Dedifferentiated amniotic fluid mesenchymal stem cell (primary cell): ENCODE results near the gene TMEM178A.
"Not testable (repeated sequence)": the region's sequence is repeated elsewhere in the genome, so short reads cannot be mapped to it uniquely, and the experiment has no call there.

Experiments used
- DNase-seq: peaks from one replicate; pipeline ENCODE4 v3.0.0-alpha.2; 2016; ENCODE audit errors: extremely low spot score

The TMEM178A gene

DNA sequence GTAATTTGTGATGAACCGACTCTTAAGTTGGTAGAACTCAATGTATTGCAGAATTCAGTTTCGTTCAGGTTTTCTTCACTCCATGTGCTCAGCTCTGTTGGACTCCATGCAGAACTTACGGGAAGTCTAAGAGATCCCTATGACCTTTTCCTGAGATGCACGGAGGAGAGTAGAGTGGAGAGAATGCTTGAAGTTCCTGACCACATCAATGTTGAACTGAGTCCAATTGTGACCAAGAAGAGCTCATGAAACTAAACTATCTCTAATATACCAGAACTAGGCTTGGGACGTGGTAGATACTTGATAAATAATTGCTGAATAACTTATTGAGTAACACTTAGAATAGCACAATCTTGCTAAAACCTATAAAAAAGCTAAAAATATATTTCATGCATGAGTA, 47.2 kb downstream of the TMEM178A start:
- DNase-seq, result no peak

GRCh38 chr2:39715095-39715494, 49.4 kb downstream of the TMEM178A start:
- DNase-seq, result no peak

DNA sequence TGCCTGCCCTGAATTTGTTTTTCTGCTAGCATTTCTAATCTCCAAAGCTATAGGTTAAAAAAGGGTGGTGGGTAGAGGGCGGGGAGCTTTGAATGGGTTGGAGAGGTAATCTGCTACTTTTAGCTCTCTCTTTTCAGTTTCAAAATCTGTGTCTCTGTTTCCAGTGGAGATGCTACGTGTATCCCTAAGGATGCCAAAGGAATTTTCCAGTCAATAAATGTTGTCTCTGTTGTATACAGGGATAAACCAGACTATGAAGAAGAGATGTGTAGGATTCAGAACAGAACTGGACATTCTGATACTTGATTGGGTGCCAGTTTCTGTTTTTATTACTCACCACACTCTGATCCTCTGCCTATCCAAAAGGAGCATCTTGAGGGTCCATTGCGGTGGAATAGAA, 50.1 kb downstream of the TMEM178A start:
- no peak for DNase-seq

GRCh38 chr2:39717067-39717466, 51.4 kb downstream of the TMEM178A start:
- no peak for DNase-seq

DNA sequence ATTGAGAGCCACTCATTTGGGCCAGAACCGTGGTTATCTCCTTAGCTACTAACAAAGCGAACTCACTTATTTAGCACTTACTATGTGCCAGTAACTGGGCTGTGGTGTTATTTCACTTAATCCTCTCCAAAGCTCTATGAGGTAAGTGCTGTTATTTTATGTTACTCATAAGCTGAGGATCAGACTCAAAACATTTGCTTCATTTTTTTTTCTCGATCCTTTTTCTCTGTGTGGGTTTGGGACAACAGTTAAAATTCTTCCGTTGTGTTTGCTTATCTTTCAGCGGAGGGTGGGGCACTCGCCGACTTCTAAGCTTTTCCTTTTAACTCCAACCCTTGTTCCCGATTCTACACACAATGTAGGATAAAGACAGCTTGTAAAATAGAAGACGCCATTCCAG, 52.8 kb downstream of the TMEM178A start:
- peak; percentile 43 for DNase-seq

DNA sequence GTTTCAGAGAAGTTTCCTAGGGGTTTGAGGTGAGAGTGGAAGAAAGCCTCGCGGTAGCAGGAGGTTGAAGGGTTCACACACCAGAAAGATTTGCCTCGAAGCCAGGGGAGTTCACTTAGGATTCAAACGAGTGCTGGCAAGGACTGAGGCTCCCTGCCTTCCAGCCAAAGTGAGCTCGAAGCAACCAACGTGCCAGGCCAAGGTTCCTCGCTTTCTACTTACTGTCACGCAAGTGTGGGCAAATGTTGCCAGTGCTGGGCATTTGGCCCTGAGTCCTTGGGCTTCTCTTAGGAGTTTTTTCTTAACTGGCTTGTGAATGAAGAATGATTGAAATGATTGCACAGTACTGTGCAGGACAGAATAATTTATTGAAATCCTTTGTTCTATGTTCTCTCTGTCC, 53.6 kb downstream of the TMEM178A start:
- DNase-seq, result no peak

- DNase-seq, result no peak
Observed at GRCh38 chr2:39720970-39721369, 55.3 kb downstream of the TMEM178A start.

DNA sequence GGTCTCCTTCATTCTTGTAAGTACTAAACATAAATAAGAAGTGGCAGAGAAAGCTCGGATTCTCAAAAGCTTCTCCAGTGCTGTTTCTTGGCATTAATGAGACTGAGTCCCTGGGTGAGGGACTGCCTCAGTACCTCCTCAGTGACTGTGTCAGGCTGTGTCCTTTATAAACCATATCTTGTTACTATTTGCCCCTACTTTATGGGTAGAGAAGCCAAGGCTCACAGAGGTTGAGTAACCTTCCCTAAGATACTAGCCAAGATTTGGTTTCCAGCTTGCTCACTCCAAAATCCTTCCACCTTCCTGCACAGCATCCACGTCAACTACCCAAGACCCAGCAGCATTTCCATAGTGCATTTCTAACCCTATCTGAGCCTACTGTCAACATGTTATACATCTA, 57.8 kb downstream of the TMEM178A start:
- DNase-seq, result no peak

DNA sequence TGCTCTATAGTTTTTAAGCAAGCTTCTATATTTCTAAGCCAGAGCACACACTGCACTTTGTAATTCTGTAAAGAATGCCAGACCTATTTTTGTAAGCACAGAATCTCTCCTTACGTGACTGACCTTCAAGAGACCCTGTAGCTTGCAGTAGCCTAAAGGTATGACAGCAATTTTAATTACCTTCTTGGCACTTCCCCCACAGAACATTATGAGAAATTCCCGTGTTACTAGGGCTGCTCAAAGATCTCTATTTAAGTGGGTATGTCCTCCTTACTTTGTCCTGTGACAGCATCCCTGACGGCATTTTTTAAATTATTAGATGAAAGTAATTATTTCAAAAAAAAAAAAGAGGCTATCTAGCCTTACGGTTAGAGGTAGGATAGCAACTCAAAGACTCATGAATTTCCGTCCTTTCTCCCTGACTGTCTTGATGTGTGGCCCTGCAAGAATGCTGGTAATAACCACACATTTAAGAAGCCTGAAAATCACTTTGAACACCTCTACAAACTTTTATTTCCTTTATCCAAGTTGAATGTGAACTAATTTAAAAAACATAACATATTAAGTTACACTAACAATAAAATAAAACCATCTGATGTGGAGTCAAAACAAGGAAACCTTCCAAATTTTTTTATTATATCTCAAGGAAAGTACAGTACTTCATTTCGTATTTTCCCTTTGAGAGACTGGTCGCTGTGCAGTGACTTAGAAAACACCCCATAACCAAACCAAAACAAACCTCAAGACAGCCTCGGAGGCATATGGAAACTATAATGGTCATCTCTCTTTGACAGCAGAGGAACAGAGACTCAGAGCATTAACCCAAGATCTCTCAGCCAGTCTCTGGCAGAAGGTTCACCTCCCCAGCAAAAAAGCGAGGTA, 58.5 kb downstream of the TMEM178A start:
- DNase-seq, result no peak

DNA sequence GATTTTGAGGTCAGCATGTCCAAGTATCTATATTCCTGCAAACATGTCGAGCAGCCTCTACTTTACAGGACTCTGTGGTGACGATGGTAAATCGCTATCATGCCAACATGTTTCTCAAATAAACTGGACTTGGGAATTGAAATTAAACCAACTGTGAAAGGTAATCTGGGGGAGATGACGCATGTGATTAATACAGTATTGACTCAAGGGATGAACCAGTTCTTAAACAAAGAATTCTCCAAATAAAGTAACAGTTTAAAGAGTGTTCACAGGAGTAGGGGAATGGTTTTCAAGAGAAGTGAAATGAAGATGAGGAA, 59.1 kb downstream of the TMEM178A start:
- no peak for DNase-seq

- peak; percentile 67 for DNase-seq
Observed at GRCh38 chr2:39725401-39725800, 59.7 kb downstream of the TMEM178A start.

GRCh38 chr2:39728085-39728484, 62.4 kb downstream of the TMEM178A start:
- DNase-seq, result not testable (repeated sequence)

DNA sequence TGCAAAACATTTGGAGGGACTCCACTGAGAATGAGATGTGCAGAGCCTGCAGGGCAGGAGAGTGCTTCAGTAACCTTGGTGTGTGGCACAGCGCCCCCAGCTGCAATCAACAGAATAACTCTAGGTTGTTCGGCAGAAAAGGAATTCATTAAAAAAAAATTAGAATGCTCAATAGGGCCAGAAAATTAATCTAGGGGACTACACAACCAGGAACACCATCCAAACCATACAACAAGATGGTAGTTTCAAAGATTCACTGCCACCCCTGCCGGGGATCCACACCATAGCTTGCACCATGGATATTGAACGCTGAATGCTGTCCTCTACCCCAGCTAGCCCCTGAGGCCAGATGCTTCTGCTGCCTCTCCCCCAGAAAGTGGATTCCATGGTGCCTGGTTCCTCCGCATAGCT, 63.2 kb downstream of the TMEM178A start:
- DNase-seq, result no peak

- no peak for DNase-seq
Observed at GRCh38 chr2:39730276-39730675, 64.6 kb downstream of the TMEM178A start.

DNA sequence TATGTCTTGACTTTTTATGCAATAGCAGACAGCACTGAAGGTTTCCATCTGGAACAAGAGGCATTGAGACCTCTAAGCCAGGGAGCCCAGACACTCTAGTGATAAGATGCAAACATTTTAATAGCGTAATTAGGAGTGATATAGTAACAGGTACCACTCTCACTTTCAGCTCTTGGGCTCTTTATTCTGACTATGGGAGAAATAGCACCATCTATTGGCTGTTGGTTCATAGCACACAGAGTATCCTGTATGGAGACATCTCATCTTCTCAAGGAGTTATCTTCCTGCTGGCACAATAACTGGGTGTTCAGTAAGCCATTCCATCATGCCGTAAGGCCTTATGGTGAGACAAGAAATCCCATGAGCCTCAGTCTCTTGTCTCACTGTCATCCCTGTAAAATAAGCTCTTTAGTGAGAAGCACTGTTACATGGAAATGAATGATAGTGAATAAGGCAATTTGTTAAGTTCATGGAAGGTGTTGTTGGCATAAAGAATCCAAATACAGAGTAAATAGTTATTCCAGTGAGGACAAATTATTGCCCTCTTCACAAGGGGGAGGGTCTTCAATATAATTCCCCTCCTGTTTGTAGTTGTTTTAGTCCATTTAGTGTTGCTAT, 65.1 kb downstream of the TMEM178A start:
- no peak for DNase-seq

- no peak for DNase-seq
Observed at GRCh38 chr2:39731546-39731945, 65.8 kb downstream of the TMEM178A start.

GRCh38 chr2:39732482-39732881, 66.8 kb downstream of the TMEM178A start:
- DNase-seq, result no peak

- no peak for DNase-seq
Observed at GRCh38 chr2:39733070-39733674, 67.5 kb downstream of the TMEM178A start.

- no peak for DNase-seq
Observed at GRCh38 chr2:39734445-39734844, 68.7 kb downstream of the TMEM178A start.

DNA sequence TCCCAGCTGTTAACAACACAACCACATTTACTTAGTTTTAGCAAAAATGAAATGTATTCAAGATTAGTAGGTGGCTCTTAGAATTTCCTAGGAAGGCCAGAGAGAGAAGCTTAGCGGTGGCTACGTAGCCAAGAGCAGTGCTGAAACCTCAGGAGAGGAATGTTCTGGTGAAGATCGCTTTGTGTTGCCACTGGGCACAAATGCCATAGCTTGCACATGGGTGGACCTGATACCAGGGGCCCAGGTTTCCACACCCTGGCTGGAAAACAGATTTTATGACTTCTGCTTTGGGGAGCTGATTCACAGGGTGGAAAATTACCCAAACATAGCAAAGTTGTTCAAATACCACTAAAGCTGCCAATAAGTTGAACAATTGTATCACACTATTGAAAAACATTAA, 69.9 kb downstream of the TMEM178A start:
- no peak for DNase-seq

DNA sequence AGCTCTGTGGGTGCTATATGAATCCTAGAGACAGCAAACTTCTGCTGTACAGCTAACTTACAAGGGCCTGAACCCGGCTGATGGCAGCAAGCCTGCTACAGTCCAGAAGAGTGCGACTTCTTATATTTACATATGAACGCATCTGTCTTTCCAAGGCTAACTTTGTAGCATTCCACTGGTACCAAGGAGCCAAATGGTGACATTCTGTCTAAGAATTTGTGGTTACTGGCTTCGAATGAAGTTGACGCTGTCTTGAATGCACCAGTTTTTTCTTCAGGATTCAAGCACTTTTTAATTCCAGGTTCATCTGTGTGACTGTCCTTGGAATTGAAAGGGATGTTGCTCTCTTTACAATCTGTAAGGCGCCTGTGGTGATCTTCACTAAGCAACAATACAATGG, 70.9 kb downstream of the TMEM178A start:
- peak; percentile 83 for DNase-seq

DNA sequence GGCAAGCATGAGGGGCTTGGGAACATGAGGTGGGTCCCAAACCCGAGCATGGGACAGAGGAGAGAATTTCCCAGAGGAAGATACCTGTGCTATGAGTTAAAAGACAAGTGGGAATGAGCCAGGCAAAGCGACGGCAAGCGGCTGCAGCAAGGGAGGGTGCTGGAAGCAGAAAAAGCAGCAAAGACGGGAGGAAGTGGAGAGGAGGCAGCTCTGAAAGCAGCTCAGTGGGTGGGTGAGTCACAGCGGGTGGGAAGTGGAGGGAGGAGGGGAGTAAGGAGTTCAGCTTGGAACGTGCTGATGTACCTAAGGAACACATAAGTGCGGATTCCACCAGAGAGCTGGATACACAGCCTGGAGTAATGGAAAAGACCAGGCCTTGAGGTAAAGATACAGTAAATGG, 71.9 kb downstream of the TMEM178A start:
- peak; percentile 47 for DNase-seq

DNA sequence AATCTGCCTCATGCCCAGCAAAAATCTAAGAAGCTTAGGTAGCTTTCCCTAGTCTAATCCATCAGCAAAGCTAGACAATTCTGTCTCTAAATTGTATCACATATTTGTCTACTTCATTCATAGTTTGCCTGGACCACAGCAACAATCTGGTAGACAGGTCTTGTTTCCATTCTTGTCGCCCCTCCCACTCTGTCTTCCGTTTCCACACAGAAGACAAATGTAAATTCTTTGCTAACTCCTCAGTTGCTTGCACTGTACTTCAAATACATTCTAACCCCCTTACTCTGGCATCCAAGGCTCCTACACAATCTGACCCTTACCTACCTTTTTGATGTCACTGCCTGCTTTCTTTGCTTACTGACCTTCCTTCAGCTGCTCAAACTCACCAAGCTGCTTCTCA, 73.2 kb downstream of the TMEM178A start:
- no peak for DNase-seq
